GM18498 (cell line): ENCODE results near the gene NAPSA.
"Not testable (repeated sequence)": the region's sequence is repeated elsewhere in the genome, so short reads cannot be mapped to it uniquely, and the experiment has no call there.

Source experiments
- ATAC-seq: cut with Tn5 transposase; IDR thresholded peaks from one replicate; pipeline ENCODE4 v1.9.1; 2021; ENCODE audit warnings: mild to moderate bottlenecking, moderate library complexity; ENCODE audit not compliant: unreplicated experiment

NAPSA gene

DNA sequence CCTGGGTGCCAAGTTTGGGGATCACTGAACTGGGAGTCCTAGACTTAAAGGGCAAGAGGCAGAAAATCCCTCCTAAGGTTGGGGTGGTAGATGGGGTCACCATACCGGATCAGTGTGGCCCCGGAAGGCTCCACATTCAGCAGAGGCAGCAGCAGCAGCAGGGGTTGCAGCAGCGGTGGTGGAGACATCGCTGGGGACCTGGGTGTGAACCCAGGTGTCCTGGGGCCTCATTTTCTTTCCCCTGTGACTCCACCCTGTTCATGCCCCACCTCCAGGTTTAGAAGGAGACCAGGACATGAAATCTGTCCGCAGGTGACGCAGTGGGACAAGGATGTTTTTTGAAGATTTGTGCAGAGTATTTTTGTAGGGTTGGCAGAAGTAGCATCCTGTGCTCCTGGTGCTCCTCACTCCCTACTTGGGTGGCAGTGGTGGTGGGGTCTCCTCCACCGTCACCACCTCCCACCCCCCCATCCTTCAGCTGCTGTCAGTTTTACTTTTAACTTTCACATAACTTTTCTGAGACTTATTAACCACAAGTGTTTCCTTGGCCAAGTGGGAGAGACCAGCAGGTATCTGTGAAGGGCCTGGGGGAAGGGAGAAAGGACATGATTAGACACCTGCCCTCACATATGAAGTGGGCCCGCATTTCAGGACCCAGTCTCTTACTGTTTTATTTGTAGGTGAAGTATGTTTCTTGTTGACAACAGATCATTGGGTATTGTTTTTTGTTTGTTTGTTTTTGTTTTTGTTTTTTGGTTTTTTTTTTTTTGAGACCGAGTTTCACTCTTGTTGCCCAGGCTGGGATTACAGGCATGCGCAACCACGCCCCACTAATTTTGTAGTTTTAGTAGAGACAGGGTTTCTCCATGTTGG is at the start of gene NAPSA:
Gene NAPSA, minus strand, starts transcription at position 206 of the 873 bp plus-strand sequence. Its CDS starts 18 bp downstream, at position 188.
- ATAC-seq = no peak

DNA sequence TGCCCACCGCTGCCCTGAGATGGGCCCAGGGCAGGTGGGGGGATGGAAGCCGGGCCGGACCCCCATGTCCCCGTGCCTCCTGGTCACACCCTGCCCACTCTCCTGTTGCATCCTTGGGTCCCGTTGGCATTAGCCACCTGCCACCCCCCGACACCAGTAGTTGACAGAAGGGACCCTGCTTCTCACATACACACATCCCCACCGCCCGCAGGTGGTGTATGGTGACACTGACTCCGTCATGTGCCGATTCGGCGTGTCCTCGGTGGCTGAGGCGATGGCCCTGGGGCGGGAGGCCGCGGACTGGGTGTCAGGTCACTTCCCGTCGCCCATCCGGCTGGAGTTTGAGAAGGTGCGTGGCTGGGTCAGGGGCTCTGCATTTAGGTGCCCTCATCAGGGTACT is 48.1 kb upstream of the NAPSA start:
- no peak for ATAC-seq

DNA sequence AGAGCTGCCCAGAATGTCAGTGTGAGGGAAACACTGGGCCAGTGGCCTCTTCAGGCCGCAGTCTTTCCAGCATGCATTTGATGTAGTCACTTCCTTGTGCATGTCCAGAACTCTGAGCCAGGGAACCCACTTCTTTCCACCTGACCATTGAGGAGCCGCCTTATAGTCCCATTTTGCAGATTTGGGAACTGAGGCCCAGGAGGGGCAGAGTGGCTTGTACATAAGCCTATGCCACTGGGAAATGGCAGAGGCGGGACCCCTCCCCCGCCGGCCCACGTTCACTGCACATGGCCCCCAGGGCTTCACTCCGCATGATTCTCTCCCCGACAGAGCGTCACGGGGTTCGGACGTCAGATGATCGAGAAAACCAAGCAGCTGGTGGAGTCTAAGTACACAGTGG is 47.7 kb upstream of the NAPSA start:
- ATAC-seq = no peak

DNA sequence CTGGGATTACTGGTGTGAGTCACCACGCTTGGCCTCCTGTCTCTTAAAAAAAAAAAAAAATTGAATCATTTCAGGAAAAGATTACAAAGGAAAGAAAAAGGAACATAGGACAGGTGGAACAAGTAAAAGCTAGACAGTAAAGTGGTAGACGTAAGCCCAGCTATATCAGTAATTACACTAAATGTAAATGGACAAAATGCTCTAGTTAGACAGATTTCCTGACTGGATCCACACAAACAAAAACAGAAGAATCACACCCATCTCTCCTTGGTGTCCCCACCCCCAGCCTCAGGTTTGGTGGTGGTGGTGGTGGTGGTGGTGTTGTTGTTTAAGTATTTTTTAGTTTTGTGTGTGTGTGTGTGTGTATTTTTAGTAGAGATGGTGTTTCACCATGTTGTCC is 47.0 kb upstream of the NAPSA start:
- no peak for ATAC-seq

DNA sequence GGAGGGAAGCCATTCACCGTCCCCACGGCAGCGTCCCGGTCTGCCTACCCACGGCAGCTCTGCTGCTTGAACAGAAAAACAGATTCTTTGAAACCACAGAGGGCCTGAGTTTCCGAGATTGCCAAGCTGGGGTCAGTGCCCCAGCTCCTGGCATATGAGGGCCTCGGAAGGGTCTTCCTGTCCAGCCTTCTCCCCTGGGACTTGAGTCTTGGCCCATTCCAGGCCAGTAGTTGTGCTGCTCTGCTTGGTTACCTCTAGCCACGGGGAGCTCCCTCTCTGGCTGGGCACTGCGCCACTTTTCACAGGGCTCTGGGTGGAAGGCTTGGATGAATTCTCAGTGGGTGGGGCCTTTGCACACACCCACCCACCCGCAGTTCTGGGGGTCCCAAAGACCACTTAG is 44.7 kb upstream of the NAPSA start:
- ATAC-seq = no peak

DNA sequence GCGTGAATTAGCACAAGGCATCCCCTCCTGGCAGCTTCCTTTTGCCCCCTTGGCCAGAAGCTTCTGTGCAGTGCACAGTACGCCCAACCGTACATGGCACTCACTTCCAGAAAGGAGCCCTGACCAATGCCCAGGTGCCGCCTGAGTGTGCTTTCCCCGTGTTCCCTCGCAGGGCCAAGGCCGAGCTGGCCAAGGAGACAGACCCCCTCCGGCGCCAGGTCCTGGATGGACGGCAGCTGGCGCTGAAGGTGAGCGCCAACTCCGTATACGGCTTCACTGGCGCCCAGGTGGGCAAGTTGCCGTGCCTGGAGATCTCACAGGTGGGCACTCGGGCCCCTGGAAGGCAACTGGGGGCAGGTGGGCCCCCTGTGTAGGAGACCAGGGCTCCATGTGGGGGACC is 43.9 kb upstream of the NAPSA start:
- no peak for ATAC-seq

DNA sequence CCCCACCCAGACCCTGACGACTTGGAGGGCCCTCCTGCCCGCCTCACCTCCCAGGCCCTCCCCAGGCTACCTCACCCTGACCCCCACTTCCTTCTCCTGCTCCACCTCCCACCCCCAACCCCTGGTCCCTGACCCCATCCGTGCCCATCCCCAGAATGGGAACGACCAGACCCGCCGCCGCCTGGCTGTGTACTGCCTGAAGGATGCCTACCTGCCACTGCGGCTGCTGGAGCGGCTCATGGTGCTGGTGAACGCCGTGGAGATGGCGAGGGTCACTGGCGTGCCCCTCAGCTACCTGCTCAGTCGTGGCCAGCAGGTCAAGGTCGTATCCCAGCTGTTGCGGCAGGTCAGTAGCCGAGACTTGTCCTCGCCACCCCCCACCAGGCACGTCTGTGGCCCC is 41.4 kb upstream of the NAPSA start:
- no peak for ATAC-seq

DNA sequence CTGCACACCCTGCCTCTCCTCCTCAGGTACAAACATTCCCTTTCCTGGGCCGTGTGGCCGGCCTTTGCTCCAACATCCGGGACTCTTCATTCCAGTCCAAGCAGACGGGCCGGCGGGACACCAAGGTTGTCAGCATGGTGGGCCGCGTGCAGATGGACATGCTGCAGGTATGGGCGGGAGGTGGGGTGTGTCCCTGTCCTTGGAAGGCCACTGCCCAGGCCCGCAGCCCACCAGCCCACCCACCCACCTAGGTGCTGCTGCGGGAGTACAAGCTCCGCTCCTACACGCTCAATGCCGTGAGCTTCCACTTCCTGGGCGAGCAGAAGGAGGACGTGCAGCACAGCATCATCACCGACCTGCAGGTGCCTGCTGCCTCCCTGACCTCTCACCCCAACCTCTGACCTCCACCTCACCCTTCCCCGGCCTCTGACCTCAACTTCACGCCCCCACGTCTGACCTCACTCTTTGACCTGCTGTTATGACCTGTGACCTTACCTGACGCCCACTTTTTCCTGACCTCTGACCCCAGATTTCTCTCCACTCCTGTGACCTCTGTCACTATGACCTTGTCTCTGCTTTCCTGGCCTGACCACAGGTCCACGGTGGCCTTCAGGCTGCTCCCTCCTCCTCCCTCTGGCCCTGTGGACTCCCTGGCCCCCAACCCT is 40.8 kb upstream of the NAPSA start:
- no peak for ATAC-seq

DNA sequence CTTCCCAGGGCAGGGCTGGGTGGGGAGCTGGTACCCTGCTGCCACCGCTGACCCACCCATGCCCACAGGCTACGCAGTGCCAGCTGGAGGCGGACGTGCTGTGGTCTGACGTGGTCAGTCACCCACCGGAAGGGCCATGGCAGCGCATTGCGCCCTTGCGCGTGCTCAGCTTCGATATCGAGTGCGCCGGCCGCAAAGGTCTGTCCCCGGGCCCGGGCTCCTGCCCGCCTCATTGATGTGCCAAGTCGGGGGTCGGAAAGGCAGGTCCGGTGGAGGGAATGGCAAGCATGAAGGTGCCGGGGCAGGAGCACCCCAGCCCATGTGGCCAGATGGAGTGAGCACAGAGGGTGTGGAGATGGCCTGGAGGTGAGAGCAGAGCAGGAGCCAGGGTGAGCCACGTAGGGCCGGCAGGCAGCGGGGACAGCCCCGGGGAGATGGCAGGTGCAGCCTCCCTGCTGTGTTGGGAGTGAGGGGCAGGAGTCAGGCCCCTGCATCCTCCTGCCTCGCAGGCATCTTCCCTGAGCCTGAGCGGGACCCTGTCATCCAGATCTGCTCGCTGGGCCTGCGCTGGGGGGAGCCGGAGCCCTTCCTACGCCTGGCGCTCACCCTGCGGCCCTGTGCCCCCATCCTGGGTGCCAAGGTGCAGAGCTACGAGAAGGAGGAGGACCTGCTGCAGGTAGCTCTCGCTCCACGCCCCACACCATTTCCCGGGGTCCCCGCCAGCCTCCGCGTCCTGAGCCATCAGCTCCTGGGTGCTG is 37.3 kb upstream of the NAPSA start:
- no peak for ATAC-seq

DNA sequence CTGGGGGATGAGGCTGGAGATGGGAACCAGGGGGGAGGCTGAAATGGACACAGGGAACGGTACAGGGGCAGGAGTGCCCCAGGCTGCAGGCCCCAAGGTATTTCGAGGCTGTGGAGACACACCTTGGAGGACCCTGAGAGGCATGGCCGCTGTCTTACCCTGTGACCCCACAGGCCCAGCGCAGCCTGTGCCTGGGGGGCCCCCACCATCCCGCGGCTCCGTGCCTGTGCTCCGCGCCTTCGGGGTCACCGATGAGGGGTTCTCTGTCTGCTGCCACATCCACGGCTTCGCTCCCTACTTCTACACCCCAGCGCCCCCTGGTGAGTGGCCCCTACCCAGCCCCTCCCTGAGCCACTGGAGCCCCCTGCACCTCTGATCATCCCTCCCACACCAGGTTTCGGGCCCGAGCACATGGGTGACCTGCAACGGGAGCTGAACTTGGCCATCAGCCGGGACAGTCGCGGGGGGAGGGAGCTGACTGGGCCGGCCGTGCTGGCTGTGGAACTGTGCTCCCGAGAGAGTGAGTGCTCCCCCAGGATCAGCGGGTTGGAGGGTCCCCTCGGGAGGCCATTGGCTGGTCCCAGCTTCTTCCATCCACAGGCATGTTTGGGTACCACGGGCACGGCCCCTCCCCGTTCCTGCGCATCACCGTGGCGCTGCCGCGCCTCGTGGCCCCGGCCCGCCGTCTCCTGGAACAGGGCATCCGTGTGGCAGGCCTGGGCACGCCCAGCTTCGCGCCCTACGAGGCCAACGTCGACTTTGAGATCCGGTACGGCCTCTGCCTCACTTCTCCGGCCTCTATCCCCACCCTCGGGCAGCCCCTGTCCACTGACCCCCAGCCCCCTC is 36.4 kb upstream of the NAPSA start:
- ATAC-seq = no peak

DNA sequence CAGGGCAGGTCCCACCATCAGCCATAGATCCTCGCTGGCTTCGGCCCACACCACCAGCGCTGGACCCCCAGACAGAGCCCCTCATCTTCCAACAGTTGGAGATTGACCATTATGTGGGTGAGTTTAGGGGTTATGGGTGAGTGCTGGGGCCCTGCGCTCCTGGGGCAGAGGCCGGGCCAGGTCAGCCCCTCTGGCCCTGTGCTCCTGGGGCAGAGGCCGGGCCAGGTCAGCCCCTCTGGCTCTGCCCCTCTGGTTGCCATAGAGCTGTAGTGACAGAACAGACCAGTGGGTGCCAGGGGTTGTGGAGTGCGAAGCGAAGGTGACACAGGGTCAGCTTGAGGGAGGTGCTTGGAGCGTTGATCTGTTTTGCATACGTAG is 33.9 kb upstream of the NAPSA start:
- ATAC-seq = no peak

DNA sequence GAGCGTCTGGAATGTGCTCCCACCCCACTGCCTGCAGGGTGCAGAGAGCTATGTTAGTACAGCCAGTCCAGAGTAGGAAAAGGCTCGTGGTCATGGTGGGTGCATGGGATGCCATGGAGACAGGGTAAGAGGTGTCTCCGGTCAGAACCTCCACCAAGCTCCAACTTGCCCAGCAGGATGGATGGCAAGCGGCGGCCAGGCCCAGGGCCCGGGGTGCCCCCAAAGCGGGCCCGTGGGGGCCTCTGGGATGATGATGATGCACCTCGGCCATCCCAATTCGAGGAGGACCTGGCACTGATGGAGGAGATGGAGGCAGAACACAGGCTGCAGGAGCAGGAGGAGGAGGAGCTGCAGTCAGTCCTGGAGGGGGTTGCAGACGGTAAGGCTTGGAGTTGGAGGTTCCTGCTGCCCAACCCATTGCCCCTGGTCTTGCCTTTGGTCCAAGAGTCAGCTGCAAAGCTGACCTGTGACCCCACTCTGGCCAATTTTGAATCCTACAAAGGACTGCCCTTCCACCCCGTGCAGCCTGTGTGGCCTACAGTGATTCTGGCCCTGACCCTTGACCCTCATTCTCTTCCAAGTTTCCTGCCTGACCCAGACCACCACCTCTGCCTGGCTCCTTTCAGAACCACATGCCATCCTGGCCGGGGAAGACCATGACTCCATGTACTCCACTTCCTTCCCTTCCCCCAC is 33.4 kb upstream of the NAPSA start:
- no peak for ATAC-seq

DNA sequence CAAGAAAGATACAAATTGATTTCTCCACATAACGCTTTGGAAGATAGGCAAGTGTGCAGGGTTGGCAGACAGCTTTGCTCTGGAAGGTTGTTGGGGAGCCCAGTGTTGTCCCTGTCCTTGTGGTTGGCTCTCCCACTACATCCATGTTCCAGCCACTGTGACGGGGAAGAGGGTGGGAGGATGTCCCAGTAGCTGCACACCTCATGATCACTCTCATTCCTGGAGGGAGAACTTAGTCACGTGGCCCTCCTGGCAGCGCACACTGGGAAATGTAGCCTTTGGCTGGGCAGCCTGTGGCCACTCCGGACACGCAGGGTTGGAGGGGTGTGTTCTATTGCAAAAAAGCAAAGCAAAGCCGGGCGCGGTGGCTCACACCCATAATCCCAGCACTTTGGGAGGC is 28.6 kb upstream of the NAPSA start:
- ATAC-seq = no peak

DNA sequence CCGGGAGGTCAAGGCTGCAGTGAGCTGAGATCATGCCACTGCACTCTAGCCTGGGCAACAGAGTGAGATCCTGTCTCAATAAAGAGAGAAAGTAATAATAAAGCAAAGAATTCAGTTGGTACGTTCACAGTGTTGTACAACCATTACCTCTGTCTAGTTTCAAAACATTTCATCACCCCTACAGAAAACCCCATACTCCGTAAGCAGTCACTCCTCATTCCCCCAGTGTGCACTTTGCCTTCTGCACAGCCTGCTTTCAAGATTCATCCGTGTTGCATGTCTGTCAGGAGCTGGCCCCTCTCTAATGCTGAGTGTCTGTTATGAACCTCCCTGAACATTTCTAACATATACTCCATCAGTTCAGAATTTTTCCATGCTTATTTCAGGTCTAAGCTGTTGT is 28.1 kb upstream of the NAPSA start:
- ATAC-seq = no peak

DNA sequence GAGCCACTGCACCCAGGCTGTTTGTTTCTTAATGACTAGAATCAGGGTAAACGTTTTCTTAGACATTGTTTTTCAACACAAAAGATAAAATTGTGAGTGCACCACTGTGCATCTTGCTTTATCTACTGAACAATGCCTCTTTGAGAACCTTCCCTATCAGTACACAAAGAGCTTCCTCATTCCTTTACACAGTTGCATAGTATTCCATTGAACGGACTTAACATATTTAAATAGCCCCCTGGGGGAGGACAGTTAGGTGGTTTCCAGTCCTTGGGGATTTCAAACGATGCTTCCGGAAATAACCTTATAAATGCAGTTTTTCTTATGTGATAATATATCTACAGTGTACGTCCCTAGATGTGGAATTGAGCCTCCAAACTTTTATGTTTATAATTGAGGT is 27.3 kb upstream of the NAPSA start:
- ATAC-seq = no peak

DNA sequence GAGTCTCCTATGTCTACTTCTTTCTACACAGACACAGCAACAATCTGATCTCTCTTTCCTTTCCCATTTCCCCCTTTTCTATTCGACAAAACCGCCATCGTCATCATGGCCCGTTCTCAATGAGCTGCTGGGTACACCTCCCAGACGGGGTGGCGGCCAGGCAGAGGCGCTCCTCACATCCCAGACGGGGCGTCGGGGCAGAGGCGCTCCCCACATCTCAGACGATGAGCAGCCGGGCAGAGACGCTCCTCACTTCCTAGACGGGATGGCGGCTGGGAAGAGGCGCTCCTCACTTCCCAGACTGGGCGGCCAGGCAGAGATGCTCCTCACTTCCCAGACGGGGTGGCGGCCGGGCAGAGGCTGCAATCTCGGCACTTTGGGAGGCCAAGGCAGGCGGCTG is 25.5 kb upstream of the NAPSA start:
- ATAC-seq = not testable (repeated sequence)

DNA sequence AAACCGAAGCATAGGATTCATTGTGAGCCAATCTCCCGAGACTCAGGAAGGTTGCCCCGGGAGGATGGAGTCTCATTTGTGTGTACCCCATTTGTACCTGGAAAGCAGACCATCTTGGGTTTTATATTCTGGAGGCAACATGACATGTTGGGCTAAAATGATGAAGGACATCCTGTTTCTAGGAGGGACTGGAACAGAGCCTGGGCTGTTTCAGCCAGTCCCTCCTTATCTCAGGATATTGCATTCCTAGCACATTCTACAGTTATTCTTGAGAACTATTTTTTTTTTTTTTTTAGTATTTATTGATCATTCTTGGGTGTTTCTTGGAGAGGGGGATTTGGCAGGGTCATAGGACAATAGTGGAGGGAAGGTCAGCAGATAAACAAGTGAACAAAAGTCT is 24.9 kb upstream of the NAPSA start:
- ATAC-seq = not testable (repeated sequence)

DNA sequence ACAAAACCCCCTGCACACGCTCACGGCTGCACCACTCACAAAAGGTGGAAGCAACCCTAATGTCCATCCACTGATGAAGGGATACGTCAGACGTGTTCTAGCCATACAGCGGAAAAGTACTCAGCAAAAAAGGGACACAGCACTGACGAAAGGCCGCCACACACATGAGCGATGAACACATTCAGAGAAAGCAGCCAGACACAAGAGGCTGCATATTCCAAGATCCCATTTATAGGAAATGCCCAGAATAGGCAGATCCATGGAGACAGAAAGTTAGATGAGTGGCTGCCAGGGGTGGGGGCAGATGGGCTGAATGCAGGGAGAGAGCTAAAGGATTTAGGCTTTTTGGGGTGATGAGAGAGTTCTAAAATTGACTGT is 22.4 kb upstream of the NAPSA start:
- ATAC-seq = no peak

DNA sequence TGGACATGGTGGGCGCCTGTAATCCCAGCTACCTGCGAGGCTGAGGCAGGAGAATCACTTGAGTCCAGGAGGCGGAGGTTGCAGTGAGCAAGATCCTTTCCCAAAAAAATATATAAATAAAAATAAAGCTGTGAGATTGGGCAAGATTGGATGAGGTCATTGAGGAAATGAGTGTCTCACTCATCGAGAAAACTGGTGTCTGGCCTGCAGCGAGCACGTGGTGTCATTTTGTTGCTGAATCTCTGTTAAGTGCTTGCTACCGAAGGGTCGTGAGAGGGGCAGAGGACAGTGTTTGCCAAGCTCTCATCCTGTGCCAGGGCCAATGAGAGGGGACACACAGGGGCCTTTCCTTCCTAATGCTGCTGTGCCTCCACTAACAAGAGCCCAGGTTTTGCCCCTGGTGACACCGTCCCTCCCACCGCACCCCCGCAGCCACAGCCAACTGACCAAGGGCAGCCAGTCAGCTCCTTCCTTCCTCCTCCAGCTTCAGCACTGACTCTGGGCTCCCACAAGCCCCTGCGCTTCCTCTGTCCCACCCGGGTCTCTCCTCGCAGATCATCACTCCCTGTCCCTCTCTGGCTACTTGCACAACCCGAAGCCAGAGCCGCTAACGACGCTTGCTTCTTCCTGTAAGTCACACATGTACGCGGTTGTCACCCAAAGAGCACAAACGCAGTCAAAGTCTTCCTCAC is 21.9 kb upstream of the NAPSA start:
- ATAC-seq = no peak
